Measurements from ENCODE around the gene UGT2A1.
"Not testable (repeated sequence)": the region's sequence is repeated elsewhere in the genome, so short reads cannot be mapped to it uniquely, and the experiment has no call there.

UGT2A1 gene

GRCh38 chr4:69653147-69653546 lies at the start of gene UGT2A1:
TSS of gene UGT2A1 (minus strand) at chr4:69653247. CDS start at chr4:69647644, 5,603 bp downstream.
- CTCF ChIA-PET, result no interaction called here
- POLR2A ChIA-PET, result no interaction called here
- no peak for DNase-seq (ENCODE audit: extremely low spot score)
- TF ChIP-seq CTBP1 (IDR thresholded peaks at IDR 0.05; ENCODE audit: borderline replicate concordance) (no peak), ZNF384 (IDR thresholded peaks at IDR 0.05) (no peak), SUZ12 (IDR thresholded peaks at IDR 0.05) (no peak), ARNT (IDR thresholded peaks at IDR 0.05) (no peak), L3MBTL2 (conservative IDR thresholded peaks at IDR 0.05) (no peak), TARDBP (IDR thresholded peaks at IDR 0.05) (no peak), SP1 (IDR thresholded peaks at IDR 0.05) (no peak), BHLHE40 (IDR thresholded peaks at IDR 0.05; ENCODE audit: borderline replicate concordance) (no peak), FOXA1 (IDR thresholded peaks at IDR 0.05) (no peak)

- POLR2A ChIA-PET, result no interaction called here
- no peak for DNase-seq (ENCODE audit: extremely low spot score)
- TF ChIP-seq LEF1 (IDR thresholded peaks at IDR 0.05; ENCODE audit: borderline replicate concordance) (no peak), ARNT (IDR thresholded peaks at IDR 0.05) (no peak), ELF4 (IDR thresholded peaks at IDR 0.05) (no peak), TARDBP (IDR thresholded peaks at IDR 0.05) (no peak)
- CTCF ChIA-PET, result no interaction called here
Observed at GRCh38 chr4:69702201-69702600, 49.2 kb upstream of the UGT2A1 start.

GRCh38 chr4:69701696-69702095 lies 48.6 kb upstream of the UGT2A1 start:
- POLR2A ChIA-PET, result no interaction called here
- DNase-seq (ENCODE audit: extremely low spot score), result no peak
- CTCF ChIA-PET, result no interaction called here
- TF ChIP-seq CTBP1 (IDR thresholded peaks at IDR 0.05; ENCODE audit: borderline replicate concordance), result no peak
- TF ChIP-seq LEF1 (IDR thresholded peaks at IDR 0.05; ENCODE audit: borderline replicate concordance), result no peak
- no peak for TF ChIP-seq ARNT (IDR thresholded peaks at IDR 0.05)

GRCh38 chr4:69697536-69698242 lies 44.6 kb upstream of the UGT2A1 start:
- no peak for DNase-seq (ENCODE audit: extremely low spot score)
- TF ChIP-seq FOXM1 (IDR thresholded peaks at IDR 0.05; ENCODE audit: borderline replicate concordance), result no peak
- no peak for TF ChIP-seq FOXK2 (IDR thresholded peaks at IDR 0.05)
- no peak for TF ChIP-seq CTBP1 (IDR thresholded peaks at IDR 0.05; ENCODE audit: borderline replicate concordance)
- TF ChIP-seq LEF1 (IDR thresholded peaks at IDR 0.05; ENCODE audit: borderline replicate concordance), result no peak
- POLR2A ChIA-PET, result no interaction called here
- CTCF ChIA-PET, result no interaction called here

- no peak for TF ChIP-seq NFRKB (IDR thresholded peaks at IDR 0.05)
- no peak for TF ChIP-seq FOXK2 (IDR thresholded peaks at IDR 0.05)
- TF ChIP-seq FOXA1 (IDR thresholded peaks at IDR 0.05), result no peak
- no peak for TF ChIP-seq ZNF384 (IDR thresholded peaks at IDR 0.05)
- TF ChIP-seq SP1 (IDR thresholded peaks at IDR 0.05), result no peak
- no peak for TF ChIP-seq CTBP1 (IDR thresholded peaks at IDR 0.05; ENCODE audit: borderline replicate concordance)
- no peak for TF ChIP-seq PKNOX1 (IDR thresholded peaks at IDR 0.05)
- TF ChIP-seq FOXM1 (IDR thresholded peaks at IDR 0.05; ENCODE audit: borderline replicate concordance), result no peak
- no peak for TF ChIP-seq ARNT (IDR thresholded peaks at IDR 0.05)
- no peak for TF ChIP-seq HDGF (IDR thresholded peaks at IDR 0.05; ENCODE audit: borderline replicate concordance)
- TF ChIP-seq SUZ12 (IDR thresholded peaks at IDR 0.05), result no peak
- no peak for TF ChIP-seq L3MBTL2 (conservative IDR thresholded peaks at IDR 0.05)
- TF ChIP-seq BHLHE40 (IDR thresholded peaks at IDR 0.05; ENCODE audit: borderline replicate concordance), result no peak
- TF ChIP-seq LEF1 (IDR thresholded peaks at IDR 0.05; ENCODE audit: borderline replicate concordance), result no peak
- no peak for TF ChIP-seq TARDBP (IDR thresholded peaks at IDR 0.05)
- TF ChIP-seq ELF4 (IDR thresholded peaks at IDR 0.05), result no peak
- peak; percentile 16 for DNase-seq (ENCODE audit: extremely low spot score)
- ChIA-PET CTCF (interaction anchor here (0.9 to 1.0 kb wide), 2 partner anchors 371 to 868 kb away, joined by 3 to 4 read pairs; no protein-coding TSS in a partner anchor), POLR2A (no interaction called here)
Observed at GRCh38 chr4:69689599-69689998, 36.6 kb upstream of the UGT2A1 start.

GRCh38 chr4:69684804-69685203 lies 31.8 kb upstream of the UGT2A1 start:
- CTCF ChIA-PET, result no interaction called here
- TF ChIP-seq FOXM1 (IDR thresholded peaks at IDR 0.05; ENCODE audit: borderline replicate concordance) (no peak), HDGF (IDR thresholded peaks at IDR 0.05; ENCODE audit: borderline replicate concordance) (no peak), CTBP1 (IDR thresholded peaks at IDR 0.05; ENCODE audit: borderline replicate concordance) (no peak), FOXA1 (IDR thresholded peaks at IDR 0.05) (no peak), FOXK2 (IDR thresholded peaks at IDR 0.05) (no peak), SUZ12 (IDR thresholded peaks at IDR 0.05) (no peak), L3MBTL2 (conservative IDR thresholded peaks at IDR 0.05) (no peak), SP1 (IDR thresholded peaks at IDR 0.05) (no peak), ZNF384 (IDR thresholded peaks at IDR 0.05) (no peak), NFRKB (IDR thresholded peaks at IDR 0.05) (no peak), LEF1 (IDR thresholded peaks at IDR 0.05; ENCODE audit: borderline replicate concordance) (no peak), PKNOX1 (IDR thresholded peaks at IDR 0.05) (no peak)
- POLR2A ChIA-PET, result no interaction called here
- DNase-seq (ENCODE audit: extremely low spot score), result no peak

- POLR2A ChIA-PET, result no interaction called here
- CTCF ChIA-PET, result no interaction called here
- no peak for TF ChIP-seq LEF1 (IDR thresholded peaks at IDR 0.05; ENCODE audit: borderline replicate concordance)
- TF ChIP-seq FOXA1 (IDR thresholded peaks at IDR 0.05), result no peak
- TF ChIP-seq ZNF384 (IDR thresholded peaks at IDR 0.05), result no peak
- no peak for TF ChIP-seq NFRKB (IDR thresholded peaks at IDR 0.05)
- no peak for TF ChIP-seq TARDBP (IDR thresholded peaks at IDR 0.05)
- TF ChIP-seq CTBP1 (IDR thresholded peaks at IDR 0.05; ENCODE audit: borderline replicate concordance), result no peak
- no peak for DNase-seq (ENCODE audit: extremely low spot score)
Observed at GRCh38 chr4:69668680-69669079, 15.6 kb upstream of the UGT2A1 start.

GRCh38 chr4:69664009-69664408 lies 11.0 kb upstream of the UGT2A1 start:
- DNase-seq (ENCODE audit: extremely low spot score); CTCF ChIA-PET; POLR2A ChIA-PET: not testable (repeated sequence)

- DNase-seq (ENCODE audit: extremely low spot score); CTCF ChIA-PET; POLR2A ChIA-PET: not testable (repeated sequence)
Observed at GRCh38 chr4:69661130-69661803, 8.2 kb upstream of the UGT2A1 start.

Data from HEK293T (cell line).